T-helper 1 cell (primary cell): ENCODE results near the gene MAP2.

ENCODE experiments used
- DNase-seq, 5 donors: peaks; one replicate each; pipeline ENCODE4 v3.0.0-alpha.2; 2012 to 2020
- total RNA-seq, 4 donors: gene quantifications; one replicate each; lab custom pipeline; 2026; lab: John Stamatoyannopoulos, UW

MAP2 gene, protein sequence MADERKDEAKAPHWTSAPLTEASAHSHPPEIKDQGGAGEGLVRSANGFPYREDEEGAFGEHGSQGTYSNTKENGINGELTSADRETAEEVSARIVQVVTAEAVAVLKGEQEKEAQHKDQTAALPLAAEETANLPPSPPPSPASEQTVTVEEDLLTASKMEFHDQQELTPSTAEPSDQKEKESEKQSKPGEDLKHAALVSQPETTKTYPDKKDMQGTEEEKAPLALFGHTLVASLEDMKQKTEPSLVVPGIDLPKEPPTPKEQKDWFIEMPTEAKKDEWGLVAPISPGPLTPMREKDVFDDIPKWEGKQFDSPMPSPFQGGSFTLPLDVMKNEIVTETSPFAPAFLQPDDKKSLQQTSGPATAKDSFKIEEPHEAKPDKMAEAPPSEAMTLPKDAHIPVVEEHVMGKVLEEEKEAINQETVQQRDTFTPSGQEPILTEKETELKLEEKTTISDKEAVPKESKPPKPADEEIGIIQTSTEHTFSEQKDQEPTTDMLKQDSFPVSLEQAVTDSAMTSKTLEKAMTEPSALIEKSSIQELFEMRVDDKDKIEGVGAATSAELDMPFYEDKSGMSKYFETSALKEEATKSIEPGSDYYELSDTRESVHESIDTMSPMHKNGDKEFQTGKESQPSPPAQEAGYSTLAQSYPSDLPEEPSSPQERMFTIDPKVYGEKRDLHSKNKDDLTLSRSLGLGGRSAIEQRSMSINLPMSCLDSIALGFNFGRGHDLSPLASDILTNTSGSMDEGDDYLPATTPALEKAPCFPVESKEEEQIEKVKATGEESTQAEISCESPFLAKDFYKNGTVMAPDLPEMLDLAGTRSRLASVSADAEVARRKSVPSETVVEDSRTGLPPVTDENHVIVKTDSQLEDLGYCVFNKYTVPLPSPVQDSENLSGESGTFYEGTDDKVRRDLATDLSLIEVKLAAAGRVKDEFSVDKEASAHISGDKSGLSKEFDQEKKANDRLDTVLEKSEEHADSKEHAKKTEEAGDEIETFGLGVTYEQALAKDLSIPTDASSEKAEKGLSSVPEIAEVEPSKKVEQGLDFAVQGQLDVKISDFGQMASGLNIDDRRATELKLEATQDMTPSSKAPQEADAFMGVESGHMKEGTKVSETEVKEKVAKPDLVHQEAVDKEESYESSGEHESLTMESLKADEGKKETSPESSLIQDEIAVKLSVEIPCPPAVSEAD (N-terminal part only)
- total RNA-seq = 0 to 1.3 (median 0.11) reads per million in 4 donors

DNA sequence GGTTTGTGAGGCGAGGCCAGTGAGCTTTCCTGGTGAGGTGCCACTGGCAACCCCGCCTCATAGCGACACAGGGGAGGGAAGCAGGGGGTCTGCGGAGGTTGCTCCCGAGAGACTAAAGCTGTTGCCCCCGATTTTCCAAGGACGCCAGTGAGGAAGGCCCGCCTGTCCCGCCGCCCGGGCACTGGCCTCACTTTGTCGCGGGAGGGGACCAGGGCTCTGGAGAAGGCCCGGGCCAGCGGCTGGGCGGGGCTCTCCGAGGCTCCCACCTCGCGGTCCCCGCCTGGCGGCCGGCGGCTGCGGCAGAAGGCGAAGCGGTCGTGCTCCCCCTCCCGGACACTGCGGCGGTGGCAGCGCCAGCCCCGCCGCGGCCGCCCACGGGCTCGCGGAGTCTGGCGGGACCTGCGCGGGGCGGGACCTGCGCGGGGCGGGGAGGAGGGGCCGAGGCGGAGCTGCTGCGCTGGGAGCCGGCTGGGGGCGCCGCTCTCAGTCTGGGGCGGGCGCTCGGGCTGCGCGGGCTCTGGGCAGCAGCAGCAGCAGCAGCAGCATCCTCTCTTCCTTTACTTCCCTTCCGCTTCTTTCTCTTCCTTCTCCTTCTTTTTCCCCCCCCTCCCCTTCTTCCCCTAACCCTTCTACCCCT, at the start of gene MAP2:
MAP2 (plus strand) TSS at position 486 of the 637 bp plus-strand sequence. CDS start 229,124 bp downstream, outside the sequence.
- DNase-seq = peak; percentile 11 to 60 (median 18)

DNA sequence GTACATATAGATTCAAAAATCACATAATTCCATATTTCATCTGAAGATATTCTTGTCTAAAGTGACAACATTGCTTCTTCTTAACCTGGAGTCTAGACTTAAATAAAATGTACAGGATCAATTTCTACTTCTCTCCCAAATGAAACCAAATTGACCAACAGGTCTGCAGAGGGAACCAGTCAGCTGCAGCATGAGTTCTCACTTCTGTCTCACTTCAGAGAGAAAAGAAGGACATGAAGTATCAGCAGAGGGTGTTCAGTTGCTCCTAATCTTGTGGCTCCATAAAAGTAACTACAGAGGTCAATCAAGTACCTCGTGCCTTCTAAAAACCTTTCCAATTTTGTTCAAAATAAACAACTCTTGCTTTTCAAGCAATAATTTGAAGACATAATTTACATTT, 47.2 kb upstream of the MAP2 start:
- DNase-seq = no peak

DNA sequence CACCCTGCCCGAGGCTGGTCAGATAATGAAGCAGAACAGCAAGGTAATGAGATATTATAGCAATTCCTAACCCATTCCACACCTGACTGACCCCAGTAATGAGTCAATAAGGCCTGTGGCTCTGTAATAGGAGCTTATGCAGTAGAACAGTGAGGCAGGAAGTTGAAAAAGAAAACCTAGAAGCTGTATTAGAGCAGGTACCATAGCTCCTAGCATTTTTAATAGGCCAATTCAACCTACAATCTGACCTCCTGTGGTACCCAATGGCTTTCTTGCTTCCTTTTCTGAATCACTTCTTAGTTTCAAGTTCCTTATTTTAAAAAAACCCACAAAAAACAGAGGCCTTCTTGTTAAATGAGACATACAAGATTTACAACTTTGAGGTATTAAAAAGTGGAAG, 43.6 kb upstream of the MAP2 start:
- DNase-seq = no peak

DNA sequence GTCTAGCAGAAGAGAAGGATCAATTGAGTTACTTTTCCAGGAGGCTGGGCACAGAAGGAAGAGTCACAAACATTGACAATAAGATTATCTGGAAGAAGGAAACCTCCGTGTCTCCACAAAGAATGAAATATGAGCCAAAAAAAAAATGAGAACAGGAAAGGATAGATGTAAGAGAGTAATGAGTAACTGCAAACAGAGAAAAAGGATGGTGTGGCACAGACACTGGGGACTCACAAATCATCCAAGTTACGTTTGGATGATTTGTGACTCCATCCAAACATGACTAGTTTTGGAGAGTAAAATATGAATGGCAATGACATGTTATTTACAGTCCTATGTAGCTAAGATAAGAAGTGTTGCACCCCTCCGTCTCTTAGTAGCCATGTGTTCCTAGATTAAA, 42.8 kb upstream of the MAP2 start:
- DNase-seq = no peak

DNA sequence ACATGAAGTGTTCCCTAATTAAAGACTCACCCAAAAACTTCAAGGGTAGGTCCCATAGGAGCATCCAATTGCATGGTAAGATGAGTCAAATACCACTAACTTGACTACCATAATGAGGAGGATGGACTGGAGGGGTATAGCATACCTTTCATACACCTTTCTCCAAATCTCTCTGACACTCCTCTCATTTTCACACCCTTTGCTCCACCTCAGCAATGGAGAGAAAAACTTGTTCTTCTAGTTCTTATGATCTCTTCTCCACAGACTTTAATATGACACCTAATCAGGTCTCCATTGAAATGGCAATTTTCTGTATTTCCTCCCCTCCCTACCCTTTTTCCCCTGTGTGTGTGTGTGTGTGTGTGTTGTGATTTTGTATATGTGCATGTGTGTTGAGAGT, 41.1 kb upstream of the MAP2 start:
- DNase-seq = no peak

DNA sequence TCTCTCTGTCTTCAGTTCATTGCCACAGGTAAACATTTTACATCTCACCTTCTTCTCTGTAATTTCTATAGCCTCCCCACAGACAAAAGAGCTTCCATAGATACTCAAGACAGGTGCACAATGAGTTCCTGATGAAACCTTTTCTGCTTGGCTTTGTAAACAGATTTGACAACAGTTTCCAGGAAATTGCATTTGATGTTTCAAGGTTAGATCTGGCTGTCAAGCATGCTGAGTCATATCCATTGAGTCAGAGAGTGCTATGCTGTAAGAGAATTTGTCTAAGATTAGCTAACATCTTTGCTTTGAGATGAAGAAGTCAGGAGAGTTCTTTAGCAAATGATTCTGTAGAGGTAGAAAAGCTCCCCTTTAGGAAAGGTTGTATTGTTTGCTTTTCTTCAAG, 40.6 kb upstream of the MAP2 start:
- DNase-seq = peak in 1 of 5 donors; percentile 39

DNA sequence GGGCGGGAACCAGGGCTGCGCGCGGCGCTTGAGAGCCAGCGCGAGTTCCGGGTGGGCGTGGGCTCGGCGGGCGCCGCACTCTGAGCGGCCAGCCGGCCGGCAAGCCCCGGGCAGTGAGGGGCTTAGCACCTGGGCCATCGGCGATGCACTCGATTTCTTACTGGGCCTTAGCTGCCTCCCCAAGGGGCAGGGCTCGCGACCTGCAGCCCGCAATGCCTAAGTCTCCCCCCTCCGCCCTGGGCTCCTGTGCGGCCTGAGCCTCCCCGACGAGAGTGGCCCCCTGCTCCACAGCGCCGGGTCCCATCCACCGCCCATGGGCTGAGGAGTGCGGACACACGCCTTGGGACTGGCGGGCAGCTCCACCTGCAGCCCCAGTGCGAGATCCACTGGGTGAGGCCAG, 36.5 kb upstream of the MAP2 start:
- DNase-seq = no peak

DNA sequence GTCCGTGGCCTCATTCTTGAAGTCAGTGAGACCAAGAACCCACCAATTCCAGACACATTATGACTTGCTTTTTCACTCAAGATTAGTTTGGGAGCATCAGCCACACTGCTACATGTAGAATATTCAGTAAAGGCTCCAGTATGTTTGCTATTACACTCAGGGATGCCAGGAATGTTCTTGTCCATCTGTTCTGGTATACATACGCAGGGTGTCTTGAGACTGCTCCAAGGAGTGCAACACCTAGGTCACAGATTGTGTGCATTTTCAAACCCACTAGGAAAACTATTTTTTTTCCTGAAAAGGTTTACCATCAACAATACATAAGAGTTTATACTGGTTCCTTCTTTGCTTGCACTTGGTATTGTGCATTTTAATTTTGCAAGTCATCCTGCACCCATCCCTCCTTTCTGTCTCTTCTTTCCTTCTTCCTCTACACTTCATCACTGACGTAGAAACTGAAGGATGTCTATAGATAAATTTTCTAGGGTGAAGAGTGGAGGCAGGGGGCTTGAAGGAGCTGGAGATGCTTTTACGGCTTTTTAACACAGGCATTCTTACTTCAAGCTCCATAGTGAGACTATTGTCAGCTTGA, 35.3 kb upstream of the MAP2 start:
- DNase-seq = no peak

DNA sequence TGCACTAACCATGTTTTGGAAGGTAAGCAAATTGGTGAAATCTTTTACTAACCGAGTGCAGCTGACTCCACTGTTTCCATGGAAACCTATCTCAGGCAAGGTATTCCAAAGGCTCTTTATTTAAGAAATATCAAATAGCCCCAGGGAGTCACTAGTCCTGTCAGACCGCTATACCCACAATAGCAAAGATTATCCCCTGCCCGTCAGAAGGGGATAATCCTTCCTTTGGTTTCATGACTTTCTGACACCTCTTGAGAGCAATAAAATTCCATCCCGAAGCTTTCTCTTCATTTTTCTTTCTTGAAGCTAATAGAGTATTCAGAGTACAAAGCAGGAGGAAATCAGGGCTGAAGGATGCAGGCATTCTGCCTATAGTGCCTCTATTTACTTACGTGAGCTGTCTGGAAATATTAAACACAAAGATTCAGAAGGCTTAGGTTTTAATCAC, 34.7 kb upstream of the MAP2 start:
- no peak for DNase-seq

DNA sequence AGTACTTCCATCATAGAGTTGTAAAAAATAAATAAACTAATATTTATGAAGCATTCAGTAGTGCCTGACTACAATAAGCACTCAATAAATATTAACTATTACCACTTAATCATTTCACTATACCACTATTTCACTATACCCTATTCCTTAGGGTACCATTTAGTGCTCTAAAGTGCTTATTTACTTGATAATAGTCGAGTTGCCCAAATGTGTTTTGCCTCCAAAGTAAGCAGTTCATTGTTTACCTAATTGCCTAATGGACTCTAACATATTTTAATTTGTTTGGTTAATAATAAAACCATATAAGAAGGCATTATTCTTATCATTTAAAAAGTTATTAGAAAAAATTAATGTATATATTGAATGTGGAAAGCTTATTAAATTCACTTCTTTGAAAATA, 33.0 kb upstream of the MAP2 start:
- DNase-seq = no peak

DNA sequence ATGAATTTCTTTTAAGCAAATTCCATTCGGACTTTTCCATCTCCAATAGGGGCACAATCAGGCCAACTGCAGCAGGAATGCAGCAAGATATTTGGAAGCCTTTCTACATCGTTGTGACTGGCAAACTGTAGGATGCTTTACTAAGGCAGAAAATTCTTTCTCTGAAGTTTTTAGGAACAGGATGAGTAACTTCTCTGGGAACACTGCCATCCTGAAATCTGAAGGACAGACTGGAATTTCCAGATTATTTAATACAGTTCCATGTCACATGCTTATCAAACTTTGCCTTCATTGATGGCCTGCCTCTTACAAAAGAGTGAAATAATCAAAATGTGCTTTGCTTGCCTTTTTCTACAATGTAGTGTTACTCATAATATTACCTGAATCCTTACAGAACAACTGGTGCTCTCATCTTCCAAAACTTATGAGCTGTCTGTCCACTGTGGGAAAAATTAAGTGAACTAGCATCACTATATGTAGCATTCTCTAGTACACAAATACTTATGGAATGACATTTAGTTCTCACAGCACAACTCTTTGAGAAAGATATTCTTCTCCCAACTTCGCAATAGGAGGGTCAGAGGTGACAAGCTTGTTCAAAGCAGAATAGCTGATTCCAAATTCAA, 32.0 kb upstream of the MAP2 start:
- no peak for DNase-seq

DNA sequence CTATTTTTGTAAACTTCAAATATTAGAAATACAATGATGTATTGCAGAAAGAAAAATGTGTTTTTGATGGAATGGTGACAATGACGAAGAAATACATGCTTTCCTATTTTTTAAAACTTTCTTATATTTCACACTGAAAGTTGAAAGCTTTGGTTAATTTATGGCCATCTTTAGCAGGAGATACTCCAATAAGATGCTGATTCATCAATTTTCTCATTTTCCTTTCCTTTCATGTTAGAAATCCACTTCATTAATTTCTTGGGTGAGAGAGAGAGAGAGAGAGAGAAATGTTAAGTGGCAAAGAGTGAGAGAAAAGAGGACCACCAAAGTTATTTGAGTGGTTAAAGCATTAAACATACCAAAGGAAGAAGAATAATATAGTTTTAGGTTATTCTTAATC, 28.6 kb upstream of the MAP2 start:
- DNase-seq = no peak

DNA sequence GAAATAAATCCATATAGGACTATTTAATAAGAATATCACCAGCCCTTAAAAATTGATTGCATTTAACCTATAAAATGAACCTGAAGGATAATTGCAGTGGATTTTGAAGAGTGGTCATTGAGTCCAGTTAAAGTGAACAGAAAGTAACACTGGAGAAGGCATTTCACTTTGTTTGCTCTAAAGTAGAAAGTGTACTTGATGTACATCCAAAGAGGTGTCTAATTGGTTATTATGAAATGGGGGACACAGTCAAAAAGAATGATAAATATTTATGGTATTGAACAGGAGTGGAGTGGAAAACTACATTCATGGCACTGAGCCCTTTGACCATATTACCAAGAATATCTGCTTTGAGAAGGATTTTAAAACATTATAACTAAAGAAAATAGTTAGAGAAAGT, 28.2 kb upstream of the MAP2 start:
- DNase-seq = no peak

DNA sequence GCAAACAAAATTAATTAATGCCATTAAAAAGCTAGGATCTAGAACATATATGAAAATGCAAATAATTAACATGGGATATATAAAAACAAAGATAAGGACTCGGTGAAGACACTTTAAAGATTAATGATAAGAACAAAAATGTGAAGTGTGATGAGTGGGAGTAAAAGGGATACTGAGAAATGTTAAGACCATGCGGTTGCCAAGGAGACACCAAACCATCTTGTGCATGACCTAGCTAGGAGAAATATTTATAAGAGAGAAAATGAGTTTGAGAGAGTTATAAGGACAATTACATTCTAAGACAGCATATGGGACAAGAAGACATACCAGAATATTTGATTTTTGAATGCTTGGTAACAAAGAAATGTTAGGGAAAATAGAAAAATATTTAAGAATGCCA, 25.4 kb upstream of the MAP2 start:
- no peak for DNase-seq

DNA sequence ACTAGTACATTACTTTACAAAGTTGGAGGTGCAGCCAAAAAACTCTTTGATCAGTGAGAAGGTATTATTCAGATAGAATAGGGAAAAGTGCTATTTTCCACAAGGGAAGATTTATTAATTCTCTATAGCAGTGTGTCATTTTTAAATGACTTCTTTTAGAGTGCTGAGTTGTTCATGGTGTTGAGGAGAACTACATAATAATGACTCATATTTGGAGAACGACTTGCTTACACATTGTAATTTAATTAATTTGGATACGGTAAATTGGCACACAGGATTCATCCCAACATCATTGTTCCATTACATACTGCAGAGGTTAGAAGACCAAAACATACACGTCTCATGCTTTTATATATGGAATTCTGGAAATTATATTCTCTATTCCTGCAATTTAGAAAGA, 22.1 kb upstream of the MAP2 start:
- no peak for DNase-seq

DNA sequence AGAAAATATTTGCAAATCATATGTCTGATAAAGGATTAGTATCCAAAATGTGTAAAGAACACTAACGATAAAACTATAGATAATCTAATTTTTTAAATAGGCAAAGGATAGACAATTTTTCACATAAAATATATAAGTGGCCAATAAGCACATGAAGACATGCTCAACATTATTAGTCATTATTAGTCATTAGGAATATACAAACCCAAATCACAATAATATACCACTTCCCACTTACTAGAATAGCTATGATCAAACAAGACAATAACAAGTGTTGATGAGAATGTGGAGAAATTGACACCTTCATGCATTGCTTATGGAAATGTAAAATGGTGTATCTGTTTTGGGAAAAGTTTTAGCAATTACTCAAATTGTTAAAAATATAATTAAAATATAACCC, 12.6 kb upstream of the MAP2 start:
- no peak for DNase-seq

DNA sequence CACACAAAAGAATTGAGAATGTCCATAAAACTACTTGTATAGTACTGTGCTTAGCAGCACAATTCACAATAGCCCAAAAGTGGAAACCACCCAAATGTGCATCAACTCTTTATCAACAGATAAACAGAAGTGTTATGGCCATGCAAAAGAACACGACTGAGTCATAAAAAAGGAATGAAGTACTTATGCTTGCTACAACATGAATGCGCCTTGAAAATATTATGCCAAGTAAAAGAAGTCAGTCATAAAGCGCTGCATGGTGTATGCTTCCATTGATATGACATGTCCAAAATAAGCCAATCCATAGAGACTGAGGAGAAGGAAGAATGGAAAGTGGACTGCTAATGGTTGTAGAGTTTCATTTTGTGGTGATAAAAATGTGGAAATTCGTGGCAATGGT, 12.1 kb upstream of the MAP2 start:
- DNase-seq = no peak

DNA sequence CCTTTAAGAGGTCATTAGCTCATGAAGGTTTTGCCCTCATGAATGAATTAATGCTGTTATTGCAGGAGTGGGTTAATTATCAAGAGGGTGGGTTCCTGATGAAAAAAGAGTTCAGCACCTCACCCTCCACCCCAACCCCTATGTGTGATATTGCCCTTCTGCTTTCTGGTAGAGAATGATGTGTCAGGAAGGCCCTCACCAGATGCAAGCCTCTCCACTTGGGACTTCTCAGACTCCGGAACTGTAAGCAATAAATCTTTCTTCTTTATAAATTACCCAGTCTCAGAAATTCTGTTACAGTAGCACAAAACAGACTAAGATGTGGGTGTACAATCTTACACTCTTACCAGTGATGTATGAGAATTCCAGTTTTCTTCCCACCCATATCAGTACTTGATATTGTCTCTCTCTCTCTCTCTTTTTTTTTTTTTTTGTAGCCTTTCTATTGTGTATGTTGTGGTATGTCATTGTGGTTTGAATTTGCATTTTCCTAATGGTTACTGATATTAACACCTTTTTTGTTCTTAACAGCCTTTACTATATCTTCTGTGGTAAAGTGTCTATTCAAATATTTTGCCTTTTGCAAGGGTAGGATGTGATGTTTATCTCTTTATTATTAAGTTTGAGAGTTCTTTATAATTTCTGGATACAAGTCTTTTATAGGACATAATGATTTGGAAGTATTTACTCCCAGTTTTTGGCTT, 10.4 kb upstream of the MAP2 start:
- no peak for DNase-seq

DNA sequence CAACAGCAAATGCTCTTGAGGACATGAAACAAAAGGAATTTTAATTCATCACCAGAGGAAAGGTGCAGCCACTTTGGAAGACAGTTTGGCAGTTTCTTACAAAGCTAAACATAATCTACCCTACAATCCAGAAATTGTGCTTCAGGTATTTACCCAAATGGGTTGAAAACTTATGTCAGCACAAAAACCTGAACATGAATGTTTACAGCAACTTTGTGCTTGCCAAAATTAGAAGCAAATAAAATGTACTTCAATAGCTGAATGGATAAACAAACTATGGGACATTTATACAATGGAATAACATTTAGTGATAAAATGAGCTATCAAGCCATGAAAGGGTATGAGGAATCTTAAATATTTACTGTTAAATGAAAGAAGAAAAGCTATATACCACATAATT, 6.9 kb upstream of the MAP2 start:
- no peak for DNase-seq

DNA sequence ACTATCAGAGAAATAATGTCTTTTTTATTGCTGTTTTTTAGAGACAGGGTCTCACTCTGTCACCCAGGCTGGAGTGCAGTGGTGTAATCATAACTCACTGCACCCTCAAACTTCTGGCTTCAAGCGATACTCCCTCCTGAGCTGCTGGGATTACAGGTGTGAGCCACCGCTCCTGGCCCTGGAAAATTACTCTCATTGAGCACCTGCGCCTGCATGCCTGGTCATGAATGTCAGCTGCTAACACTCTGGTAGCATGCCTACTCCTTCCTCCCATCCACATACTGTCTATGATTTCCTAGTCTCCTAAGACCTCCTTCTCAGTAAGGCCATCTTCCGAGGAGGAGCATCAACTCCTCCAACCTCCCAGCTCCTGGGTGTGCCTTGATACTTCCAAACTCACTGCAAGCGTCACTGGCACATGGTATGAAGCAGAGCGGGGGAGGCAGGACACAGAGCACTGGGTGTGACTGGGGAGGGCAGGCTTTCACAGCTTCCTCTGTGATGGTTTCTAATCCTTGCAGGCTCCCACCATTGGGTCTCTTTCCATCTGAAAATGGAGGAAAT, 1.6 kb upstream of the MAP2 start:
- no peak for DNase-seq

DNA sequence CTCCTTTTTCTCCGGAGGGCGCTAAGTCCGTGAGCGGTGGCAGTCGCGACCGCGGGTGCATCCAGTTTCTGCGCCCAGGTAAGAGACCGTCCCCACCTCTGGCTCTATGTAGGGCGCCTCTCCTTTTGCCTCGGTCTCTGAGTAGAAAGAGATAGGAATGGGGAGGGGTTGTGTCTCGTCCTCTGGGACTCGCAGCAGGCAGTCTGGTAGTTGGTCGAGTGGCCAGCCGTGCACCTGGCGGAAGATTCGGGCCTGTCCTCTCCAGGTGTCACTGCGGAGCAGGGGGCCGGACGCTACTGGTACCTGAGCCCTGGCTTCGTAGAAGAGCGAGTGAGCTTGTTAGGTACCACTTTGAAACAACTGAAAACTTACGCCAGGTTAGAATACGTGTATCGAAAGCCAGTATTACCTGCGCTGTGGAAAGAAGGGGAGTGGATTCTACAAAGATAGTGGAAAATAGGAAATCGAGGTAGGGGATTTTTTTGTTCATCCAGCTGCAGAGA, 403 bp downstream of the MAP2 start:
- no peak for DNase-seq
